HL-60/S4 treated with phorbol 12-myristate 13-acetate at 8.2 ng/mL for 4 days and 3 days (cell line): ENCODE measurements around the gene AARS2.

Experiments
- in situ Hi-C: fragments of 300-500 bp; cut with MboI; formaldehyde crosslinking; loops from 2 replicates; pipeline ENCODE4 v1.15.0; 2022; ENCODE audit warnings: low sequenced_read_pairs

Gene AARS2

GRCh38 chr6:44301782-44302564, 11.2 kb downstream of the AARS2 start:
- in situ Hi-C loops = no loop called here

DNA sequence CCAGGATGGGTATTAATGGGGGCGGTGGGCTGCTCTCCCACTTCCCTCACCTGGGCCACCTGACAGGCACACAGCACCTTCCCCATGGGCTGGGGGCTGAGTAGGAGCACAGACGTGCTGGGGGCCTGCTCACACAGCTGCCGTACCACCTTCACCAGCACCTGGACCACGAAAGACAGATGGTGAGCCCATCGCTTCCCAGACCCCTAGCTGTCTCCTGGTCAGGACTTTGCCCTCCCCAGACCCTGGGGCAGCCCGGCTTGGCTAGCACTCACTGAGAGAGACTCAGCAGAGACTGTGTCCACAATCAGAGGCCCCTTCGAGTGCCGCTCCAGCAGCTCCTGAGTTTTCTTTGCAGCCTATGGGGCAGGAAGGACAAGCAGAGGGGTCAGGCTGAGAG, 12.0 kb downstream of the AARS2 start:
- in situ Hi-C loops = no loop called here

DNA sequence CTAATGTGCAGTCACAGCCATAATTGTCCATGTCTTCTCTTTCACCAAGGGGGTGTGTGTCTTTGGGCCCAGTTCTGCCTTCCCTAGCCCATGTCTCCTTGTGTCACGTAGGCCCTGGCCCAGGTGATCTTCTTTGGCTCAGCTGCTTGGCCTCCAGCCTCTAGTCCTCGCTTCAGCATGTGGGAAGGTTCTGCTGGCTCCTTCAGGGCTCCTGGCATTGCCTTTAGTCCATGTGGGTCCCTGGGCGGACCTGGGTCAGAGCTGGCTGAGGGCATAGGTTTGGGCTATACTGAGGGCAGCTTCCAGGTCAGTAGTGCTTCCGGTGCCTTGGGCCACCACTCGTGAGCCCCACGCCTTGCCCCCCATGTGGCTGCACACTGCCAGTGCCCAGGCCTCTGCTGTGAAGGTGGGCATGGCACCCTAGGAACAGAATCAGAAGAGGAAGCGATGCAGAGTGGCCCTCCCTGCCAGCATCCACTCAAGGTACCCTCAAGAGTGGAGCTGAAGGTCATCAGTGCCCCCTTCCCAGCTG, 12.8 kb downstream of the AARS2 start:
- in situ Hi-C loops = no loop called here

DNA sequence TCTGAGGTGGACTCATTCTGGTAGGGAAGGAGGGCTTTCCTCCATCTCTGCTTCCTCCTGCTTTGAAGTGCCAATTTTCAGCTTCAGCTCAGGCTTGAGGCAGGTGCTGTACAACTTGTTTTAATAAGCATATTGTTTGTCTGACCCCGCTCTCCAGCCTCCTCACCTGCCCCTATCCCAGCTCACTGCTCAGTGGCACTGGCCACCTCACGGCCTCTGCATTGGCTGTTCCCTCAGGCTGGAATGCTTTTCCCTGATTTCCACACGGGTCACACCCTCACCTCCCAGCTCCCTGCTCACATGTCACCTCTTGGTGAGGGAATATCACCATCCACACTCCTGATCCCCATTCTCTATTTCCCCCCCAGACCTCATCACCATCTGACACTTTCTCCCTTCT, 14.3 kb downstream of the AARS2 start:
- in situ Hi-C loops = no loop called here

GRCh38 chr6:44298055-44298803, 14.9 kb downstream of the AARS2 start:
- in situ Hi-C loops = no loop called here

DNA sequence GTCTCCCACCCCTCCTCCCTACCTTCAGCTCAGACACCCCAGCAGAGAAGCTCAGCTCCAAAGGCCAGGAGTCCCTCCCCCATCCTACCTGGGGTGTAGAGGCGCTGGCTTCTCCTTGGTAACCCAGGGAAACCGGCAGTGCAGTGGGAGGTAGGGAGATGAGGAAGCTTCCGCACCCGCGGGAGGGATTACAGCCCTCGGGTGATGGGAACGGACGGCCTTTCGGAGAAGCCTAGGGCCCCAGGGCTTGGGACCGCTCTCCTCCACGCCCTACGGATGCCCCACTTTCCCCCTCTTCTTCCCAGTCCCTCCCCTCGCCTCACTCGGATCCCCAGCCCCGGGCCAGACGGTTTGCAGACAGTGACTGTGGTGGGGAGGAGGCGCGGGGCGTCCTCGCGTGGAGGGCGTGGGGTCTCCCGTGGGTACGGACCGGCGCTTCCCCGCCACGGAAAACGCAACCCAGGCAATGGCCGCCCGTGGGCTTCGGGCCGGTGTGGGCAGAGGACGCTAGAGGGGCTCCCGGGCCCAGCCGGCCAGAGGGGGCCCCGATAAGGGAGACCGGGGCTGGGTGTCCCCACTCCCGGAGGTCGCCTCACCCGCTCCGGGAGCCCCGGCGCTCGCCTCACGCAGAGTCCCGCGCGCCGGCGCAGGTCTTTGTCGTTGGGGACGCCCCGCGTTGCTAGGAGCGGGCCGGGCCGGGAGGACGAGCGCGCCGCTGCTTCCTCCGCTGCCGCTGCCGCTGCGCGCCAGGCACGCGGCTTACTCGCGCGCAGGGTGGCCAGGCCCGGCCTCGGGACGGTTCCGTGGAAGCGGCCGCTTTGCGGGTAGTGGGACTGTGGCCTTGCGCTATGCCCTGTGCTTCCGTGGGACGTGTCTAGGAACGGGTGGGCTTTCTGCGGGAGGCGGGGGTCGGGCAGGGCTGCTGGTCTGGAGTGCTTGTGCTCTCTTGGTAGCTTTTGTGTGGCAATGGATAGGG, 15.8 kb downstream of the AARS2 start:
- in situ Hi-C loops = no loop called here

DNA sequence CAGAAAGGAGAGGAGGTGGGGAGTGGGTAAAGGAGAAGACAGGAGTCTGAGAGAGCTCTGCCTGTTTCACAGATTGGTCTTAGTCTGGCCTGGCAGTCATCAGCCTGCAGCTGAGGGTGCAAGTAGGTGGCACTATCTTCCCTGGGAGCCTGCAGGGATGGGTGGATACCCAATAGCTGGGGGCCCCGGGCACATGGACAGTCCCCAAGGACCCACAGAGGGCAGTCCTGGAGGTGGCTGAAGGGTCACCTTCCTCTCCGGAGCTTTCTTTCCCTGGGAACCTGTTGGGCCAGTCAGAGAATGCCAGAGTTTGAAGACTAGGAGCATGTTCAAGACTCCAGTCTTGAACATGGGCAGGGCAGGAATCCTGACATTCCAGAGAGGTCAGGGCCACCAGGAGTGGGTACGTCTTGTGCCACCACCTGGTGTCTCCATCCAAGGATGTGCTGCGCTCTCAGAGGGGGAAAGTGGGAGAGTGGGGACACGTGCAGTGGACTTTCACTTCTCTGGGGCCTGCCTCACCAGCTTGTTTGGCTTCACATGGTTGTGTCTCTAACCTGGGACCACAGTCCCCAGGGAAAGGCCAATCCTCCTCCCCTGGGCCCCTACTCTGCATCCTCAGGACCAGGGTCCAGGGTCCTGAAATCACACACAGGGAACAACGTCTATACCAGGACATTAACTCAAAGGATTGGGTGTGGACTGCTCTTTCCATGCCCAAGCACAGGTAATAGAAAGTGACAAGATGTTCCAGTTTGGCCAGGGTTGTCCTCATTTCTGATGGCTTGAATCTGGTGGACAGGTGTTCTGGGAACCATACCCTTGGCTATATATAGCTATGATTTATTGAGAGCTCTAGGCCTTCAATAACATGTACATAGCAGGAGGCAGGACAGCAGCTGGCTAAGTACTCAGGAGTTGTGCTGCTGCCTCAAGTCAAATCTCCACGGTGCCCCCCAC, 18.0 kb downstream of the AARS2 start:
- in situ Hi-C loops = no loop called here

- in situ Hi-C loops = no loop called here
Observed at GRCh38 chr6:44292661-44293365, 20.3 kb downstream of the AARS2 start.

- in situ Hi-C loops = no loop called here
Observed at GRCh38 chr6:44291841-44292240, 21.3 kb downstream of the AARS2 start.

- in situ Hi-C loops = no loop called here
Observed at GRCh38 chr6:44289726-44290260, 23.4 kb downstream of the AARS2 start.

DNA sequence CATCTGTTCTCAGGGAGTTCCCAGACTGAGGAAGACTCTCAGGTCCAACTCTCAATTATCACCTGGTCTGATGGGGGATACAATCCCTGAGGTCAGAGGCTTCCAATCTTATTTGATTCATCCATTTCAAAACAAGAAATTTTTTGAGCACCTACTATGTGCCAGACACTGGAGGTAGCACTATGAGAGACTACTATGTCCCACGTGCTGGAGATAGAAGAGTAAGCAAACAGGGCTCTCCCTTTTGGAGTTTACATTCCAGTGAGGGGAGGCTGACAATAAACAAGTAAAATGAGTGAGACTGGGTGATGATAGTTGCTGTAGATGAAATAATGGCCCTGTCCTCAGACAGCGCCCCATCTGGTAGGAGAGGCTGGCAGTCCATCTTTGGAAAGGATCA, 26.4 kb downstream of the AARS2 start:
- in situ Hi-C loops = no loop called here

DNA sequence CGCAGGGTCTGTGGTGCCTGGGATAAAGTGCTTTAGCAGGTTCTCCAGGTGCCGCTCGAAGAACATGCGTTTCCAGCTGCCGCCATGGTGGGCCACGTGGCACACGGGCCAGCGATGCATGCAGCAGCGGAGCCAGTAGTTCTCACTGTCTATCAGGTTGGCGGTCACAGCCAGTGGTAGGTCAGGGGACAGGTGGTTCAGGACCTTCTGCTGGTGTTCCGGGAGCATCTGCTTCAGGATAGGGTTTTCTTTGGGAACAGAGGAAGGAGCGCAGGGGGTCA, 26.9 kb downstream of the AARS2 start:
- in situ Hi-C loops = no loop called here

DNA sequence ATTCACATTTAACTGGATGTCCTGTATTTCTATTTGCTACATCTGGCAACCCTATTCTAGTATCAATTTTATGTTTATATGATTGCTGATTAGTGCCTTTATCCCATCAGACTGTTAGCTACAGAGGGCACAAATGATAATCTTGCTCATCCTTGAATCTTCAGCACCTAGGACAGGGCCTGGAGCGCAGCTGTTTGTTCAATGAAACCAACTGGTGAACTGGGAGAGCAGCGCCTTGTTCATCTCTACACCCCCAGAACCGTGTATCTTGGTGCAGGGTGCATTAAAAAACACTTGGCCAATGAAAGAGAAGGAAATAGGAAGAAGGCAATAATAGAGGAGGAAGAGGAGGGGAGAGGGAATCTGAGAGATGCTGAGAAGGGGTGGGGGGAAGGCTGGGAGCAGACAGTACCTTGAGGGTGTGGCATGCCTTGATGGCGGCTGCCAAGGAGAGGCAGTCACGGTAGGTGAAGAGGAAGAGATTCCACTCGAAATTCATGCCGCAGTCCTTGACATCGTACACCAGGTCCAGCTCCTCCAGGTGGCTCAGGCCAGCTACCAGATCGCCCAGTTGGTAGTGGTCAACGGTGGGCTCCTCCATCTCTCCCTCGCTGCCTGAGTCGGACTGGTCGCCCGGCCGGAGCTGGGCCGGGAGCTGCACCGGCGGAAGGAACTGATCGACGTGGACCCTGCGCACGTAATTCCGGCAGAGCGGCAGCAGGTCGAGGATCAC, 27.4 kb downstream of the AARS2 start:
- in situ Hi-C loops = no loop called here

DNA sequence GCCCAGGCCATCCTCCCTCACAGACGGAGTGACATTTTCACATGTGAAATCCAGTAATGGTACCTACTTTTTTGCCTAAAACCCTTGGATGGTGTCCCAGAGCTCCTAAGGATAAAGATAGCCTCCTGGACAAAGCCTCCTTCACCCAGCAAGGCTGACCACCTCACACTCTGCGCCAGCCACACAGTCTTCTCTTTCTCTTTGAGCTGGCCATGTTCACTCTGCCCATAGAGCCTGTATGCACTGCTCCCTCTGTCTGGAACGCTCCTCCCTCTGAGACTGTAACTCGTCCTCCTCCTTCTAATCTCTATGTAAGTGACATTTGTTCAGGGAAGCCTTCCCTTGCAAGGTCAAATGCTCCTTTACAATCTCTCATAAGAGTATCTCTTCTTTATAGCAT, 28.3 kb downstream of the AARS2 start:
- in situ Hi-C loops = no loop called here

GRCh38 chr6:44284121-44284520, 29.0 kb downstream of the AARS2 start:
- in situ Hi-C loops = no loop called here

GRCh38 chr6:44278774-44279697, 34.1 kb downstream of the AARS2 start:
- in situ Hi-C loops = no loop called here

- in situ Hi-C loops = no loop called here
Observed at GRCh38 chr6:44278315-44278714, 34.8 kb downstream of the AARS2 start.
